ENCODE measurements around the gene TAX1BP1.
"Not testable (repeated sequence)": the region's sequence is repeated elsewhere in the genome, so short reads cannot be mapped to it uniquely, and the experiment has no call there.

Gene TAX1BP1

DNA sequence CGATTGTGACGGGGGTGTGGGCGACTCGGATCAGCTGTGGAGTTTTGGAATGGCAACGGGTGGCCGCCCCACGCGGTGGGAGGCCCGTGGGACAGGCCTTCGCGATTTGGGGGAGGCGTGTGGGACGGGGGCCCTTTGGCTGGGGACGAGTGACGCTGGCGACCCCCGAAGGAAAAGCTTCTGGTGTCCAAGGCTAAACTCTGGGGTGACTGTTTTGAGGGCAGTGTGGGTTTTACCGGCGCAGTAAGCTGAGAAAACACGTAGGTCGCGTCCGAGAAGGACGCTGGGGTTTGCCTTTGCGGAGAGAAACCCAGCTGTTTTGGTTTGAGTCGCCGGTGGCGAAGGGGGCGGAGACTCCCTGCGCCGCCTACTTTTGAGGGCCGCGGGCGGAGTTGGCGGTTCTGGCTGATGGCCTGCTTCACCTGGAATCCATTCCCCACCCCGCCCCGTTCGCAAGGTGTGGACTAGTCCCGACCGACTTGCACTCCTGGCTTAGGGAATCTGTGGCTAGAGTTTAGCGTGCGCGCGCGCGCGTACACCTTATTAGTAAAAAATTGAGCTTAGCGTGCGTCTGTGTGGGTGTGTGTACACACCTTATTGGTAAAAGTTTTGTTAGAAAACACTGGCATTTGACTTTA, 606 bp downstream of the TAX1BP1 start:
- peak; percentile 19 for DNase-seq

DNA sequence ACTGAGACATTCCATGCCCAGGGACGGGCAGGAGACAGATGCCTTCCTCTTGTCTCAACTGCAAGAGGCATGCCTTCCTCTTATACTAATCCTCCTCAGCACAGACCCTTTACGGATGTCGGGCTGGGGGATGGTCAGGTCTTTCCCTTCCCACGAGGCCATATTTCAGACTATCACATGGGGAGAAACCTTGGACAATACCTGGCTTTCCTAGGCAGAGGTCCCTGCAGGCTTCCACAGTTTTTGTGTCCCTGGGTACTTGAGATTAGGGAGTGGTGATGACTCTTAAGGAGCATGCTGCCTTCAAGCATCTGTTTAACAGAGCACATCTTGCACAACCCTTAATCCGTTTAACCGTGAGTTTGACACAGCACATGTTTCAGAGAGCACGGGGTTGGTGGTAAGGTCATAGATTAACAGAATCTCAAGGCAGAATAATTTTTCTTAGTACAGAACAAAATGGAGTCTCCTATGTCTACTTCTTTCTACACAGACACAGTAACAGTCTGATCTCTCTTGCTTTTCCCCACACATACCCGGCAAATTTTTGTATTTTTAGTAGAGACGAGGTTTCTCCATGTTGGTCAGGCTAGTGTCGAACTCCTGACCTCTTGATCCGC, 2.2 kb downstream of the TAX1BP1 start:
- DNase-seq = not testable (repeated sequence)

GRCh38 chr7:27745064-27745583, 5.2 kb downstream of the TAX1BP1 start:
- DNase-seq = peak; percentile 36

GRCh38 chr7:27746486-27746885, 6.5 kb downstream of the TAX1BP1 start:
- no peak for DNase-seq

DNA sequence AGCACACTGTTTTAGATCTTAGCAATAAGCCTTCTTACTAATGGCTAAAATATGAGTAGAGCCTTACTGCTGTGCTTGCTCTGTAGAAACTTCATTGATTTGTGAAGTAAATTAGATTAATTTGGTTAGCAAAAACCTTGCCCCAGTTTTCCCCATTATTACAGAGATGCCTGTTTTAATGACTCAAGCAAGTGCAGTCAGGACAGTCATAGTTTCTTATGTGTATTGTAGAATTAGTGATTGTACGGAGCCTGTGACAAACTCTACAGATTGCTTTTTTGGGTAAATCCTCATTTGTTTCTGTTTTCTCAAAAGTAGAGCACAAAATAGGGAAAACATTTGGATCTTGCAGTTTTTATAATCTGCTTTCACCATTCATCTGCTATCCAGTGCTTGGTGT, 7.0 kb downstream of the TAX1BP1 start:
- DNase-seq = no peak

DNA sequence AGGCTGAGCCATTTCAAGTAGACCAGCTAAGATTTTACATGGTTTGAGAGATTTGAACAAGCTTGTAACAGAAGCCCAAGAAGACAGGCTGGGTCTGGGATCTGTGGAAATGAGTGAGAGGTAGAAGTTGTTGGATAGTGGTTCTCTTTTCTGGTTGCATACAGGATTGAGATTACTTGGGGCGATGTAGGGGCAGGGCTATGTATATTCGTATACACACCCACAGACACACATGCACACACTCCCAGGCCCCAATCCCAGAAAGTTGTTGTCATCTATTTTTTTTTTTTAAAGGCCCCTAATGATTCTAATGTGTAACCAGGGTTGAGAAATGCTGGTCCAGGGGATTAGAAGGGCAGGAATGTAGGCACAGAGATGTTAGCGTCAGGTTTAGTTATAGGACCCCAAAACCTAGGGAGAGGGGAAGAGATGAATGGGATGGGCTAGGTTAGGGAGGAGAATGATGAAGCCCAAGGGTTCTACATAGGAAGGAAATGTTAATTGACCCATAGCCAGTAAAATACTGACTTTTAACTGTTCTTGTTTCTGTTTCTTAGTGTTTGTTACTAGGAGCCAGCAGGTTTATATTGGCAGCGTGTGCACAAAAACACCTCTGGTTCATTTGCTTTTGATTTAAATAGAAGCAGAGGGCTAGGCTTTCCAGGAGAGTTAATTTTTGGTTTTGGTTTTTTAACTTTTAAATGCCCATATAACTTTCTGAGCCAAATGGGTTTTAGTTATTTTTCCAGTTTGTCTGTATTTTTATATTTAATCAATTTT, 7.8 kb downstream of the TAX1BP1 start:
- DNase-seq = no peak

DNA sequence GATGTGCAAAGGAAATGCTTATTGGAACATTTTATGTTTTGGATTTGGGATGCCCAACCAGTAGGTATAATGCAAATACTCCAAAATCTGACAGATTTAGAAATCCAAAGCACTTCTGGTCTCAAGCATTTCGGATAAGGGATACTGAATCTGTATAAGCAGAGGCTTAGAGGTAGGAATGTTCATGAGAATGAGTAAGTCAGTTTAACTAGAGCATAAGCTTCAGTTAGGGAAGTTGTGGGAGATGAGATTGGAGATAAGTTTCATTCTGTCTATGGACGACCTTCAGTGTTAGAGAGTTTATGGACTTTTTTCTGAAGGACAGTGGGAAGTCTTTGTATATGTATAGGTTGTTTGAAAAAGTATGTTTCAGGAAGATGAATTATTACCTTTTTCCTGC, 10.4 kb downstream of the TAX1BP1 start:
- no peak for DNase-seq

GRCh38 chr7:27751888-27752660, 12.1 kb downstream of the TAX1BP1 start:
- DNase-seq = no peak

DNA sequence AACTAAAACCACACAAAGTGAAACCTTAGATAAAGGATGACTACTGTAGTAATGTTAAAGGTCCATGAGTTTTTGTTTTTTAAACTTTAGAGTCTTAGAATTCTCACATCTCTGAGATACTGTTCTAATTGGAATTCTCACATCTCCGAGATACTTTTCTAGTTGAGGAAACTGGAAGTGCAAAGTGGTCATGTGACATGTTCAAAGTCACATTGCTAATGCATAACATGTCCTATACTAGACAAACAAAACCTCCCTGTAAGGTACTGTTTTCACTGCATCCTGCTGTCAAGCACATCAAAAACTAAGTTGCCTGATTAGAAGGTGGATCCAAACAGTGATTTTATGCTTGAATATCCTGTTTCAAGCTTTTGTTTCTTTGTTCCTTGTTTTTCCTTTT, 13.9 kb downstream of the TAX1BP1 start:
- no peak for DNase-seq

DNA sequence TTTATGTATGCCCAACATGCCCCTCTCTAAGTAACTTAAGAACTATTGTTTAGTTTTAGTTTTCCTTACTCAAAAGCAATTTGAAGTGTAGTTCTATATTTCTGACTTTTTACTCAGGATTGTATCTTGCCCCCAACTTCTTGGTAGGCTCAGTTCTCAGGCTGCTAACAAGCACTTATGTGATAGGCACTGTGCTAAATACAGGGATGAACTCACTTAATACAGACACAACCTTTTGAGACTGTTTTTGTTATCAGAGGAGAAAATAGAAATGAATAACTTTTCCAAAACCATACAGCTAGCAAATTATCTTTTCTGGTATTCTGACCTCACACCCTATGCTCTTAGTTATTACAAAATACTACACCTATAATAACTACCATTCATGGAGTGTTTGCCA, 16.3 kb downstream of the TAX1BP1 start:
- DNase-seq = no peak

GRCh38 chr7:27759491-27759890, 19.5 kb downstream of the TAX1BP1 start:
- DNase-seq = no peak

GRCh38 chr7:27762062-27762461, 22.1 kb downstream of the TAX1BP1 start:
- no peak for DNase-seq

GRCh38 chr7:27763983-27764508, 24.1 kb downstream of the TAX1BP1 start:
- no peak for DNase-seq

GRCh38 chr7:27765841-27766240, 25.9 kb downstream of the TAX1BP1 start:
- DNase-seq = no peak

GRCh38 chr7:27767374-27767773, 27.4 kb downstream of the TAX1BP1 start:
- DNase-seq = no peak

DNA sequence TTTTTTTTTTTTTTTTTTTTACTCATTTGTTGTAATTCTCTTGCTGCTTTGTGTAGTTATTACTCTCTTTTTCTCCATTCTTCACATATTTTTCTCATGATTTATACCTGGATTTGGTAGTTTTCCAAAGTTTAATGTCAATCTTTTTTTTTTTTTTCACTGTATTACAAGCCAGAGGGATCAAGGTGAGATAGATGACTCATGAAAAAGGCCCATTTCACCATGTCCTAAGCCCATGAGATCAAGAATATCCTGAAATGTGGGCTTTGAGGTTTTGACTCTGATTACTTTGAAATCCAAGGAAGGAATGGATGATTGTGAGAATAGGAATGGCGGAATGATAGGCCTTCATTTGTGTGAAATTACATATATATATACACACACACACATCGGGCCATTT, 31.1 kb downstream of the TAX1BP1 start:
- DNase-seq = no peak

DNA sequence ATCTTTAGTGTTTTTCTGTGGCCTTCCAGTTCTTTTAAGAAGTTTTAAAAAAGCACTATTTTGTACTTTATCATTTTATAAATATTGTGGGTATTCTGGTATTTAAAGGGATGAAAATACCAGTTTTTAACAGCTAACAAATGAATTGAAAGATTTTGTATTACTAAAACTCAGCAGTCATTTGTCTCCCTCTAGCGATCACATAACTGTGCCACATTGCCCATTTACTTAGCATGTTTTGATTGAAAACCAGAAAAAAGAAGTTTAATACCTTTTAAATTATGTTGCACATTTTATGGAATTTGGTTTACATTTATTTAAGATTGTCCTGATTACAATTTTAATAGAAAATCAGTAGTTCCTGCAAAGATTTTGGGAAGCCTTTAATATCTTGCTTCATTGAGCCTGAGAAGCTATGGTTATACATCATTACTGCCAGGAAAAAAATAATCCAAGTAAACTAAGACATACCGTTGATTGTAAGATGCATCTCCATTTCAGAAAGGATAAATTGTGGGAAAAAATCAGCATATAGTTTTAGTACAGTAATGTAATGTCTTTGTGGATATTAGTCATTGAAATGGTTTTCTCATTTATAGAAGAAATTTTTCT, 34.9 kb downstream of the TAX1BP1 start:
- DNase-seq = peak; percentile 32

GRCh38 chr7:27775782-27776181, 35.8 kb downstream of the TAX1BP1 start:
- DNase-seq = no peak

GRCh38 chr7:27777662-27778061, 37.7 kb downstream of the TAX1BP1 start:
- DNase-seq = no peak

DNA sequence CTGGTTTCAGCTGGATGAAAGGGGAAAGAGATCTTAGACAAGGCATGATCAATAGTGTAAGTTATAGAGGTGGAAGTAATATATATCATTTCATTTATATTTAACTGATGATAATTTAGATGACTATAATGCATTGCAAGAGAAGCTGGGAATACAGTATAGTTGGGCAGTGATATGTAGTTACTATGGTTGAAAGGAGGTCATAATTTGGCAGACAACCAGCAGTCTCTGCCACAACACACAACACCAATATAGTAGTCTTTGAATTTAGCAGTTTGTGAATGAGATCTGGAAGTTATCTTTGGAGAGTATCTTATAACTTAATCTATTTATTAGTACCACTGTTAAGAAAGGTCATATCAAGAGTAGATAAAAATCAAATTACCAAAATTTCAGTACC, 39.9 kb downstream of the TAX1BP1 start:
- no peak for DNase-seq

DNA sequence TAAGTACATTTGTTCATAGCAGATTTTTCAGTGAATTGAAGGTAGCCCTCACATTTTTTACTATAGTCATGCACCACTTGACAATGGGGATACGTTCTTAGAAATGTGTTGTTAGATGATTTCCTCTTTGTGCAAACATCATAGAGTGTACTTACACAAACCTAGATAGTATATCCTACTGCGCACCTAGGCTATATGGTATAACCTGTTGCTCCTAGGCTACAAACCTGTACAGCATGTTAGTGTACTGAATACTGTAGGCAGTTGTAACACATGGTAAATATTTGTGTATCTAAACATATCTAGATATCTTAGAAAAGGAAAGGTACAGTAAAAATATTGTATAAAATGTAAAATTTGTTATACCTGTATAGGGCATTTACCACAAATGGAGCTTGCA, 41.2 kb downstream of the TAX1BP1 start:
- no peak for DNase-seq

DNA sequence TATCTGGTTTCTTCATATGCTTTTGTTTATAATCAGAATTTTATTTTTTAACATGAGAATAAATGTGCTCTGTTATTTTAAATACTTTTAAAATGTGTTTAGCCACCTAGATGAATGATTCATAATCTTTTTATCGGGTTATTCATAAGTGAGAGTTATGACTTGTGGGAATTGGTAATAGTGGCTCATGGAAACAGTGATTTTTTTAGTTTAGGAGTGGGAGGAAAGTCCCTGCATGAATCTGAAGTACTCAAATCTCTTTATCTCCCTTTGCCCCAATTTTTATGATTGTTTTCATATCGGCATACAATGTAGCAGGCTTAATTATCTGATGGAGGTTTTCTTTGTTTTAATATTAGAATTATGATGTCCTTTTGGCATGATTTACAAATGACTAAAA, 42.9 kb downstream of the TAX1BP1 start:
- no peak for DNase-seq

Measured in NCI-H1694 treated with DMSO at 0.1 percent for 48 hours (cell line).